ENCODE data around the gene MAVS.

DNA sequence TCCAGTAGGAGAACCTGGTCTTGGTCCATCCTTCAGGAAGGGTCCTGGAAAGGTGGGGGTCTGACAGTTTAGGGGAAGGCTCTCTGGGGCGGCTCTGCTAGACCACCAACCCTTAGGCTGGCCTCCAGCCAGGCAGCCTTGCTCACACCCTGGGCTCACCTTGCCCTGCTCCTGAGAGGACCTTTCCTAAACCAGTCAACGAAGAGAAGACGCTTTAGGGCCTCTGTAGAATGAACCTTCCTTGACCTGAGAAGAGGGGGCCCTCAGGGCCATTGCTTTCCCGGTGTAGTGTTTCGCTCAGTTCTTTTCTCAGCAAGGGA lies 49.4 kb upstream of the MAVS start:
- TF ChIP-seq RARB (CRISPR knock-in tag; IDR thresholded peaks at IDR 0.05) (no peak), ESRRG (CRISPR knock-in tag; IDR thresholded peaks at IDR 0.05) (no peak), ZFP30 (CRISPR knock-in tag; IDR thresholded peaks at IDR 0.05) (no peak), ZNF70 (CRISPR knock-in tag; IDR thresholded peaks at IDR 0.05) (no peak), ISL1 (CRISPR knock-in tag; IDR thresholded peaks at IDR 0.05) (no peak), ARNTL (CRISPR knock-in tag; IDR thresholded peaks at IDR 0.05; ENCODE audit: borderline replicate concordance, low read depth) (no peak), TOX (CRISPR knock-in tag; IDR thresholded peaks at IDR 0.05; ENCODE audit: borderline replicate concordance) (no peak), BACH2 (CRISPR knock-in tag; IDR thresholded peaks at IDR 0.05; ENCODE audit: borderline replicate concordance) (no peak), GLIS3 (CRISPR knock-in tag; IDR thresholded peaks at IDR 0.05) (no peak), ZC3H10 (CRISPR knock-in tag; IDR thresholded peaks at IDR 0.05) (no peak), CSDC2 (CRISPR knock-in tag; IDR thresholded peaks at IDR 0.05) (no peak)
- TF ChIP-seq, protein P1, sequence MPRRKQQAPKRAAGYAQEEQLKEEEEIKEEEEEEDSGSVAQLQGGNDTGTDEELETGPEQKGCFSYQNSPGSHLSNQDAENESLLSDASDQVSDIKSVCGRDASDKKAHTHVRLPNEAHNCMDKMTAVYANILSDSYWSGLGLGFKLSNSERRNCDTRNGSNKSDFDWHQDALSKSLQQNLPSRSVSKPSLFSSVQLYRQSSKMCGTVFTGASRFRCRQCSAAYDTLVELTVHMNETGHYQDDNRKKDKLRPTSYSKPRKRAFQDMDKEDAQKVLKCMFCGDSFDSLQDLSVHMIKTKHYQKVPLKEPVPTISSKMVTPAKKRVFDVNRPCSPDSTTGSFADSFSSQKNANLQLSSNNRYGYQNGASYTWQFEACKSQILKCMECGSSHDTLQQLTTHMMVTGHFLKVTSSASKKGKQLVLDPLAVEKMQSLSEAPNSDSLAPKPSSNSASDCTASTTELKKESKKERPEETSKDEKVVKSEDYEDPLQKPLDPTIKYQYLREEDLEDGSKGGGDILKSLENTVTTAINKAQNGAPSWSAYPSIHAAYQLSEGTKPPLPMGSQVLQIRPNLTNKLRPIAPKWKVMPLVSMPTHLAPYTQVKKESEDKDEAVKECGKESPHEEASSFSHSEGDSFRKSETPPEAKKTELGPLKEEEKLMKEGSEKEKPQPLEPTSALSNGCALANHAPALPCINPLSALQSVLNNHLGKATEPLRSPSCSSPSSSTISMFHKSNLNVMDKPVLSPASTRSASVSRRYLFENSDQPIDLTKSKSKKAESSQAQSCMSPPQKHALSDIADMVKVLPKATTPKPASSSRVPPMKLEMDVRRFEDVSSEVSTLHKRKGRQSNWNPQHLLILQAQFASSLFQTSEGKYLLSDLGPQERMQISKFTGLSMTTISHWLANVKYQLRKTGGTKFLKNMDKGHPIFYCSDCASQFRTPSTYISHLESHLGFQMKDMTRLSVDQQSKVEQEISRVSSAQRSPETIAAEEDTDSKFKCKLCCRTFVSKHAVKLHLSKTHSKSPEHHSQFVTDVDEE (CRISPR knock-in tag; IDR thresholded peaks at IDR 0.05), result no peak
- TF ChIP-seq, protein P2, sequence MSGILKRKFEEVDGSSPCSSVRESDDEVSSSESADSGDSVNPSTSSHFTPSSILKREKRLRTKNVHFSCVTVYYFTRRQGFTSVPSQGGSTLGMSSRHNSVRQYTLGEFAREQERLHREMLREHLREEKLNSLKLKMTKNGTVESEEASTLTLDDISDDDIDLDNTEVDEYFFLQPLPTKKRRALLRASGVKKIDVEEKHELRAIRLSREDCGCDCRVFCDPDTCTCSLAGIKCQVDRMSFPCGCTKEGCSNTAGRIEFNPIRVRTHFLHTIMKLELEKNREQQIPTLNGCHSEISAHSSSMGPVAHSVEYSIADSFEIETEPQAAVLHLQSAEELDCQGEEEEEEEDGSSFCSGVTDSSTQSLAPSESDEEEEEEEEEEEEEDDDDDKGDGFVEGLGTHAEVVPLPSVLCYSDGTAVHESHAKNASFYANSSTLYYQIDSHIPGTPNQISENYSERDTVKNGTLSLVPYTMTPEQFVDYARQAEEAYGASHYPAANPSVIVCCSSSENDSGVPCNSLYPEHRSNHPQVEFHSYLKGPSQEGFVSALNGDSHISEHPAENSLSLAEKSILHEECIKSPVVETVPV (CRISPR knock-in tag; IDR thresholded peaks at IDR 0.05), result no peak
